ENCODE measurements around the gene TPP1. TPM values are rescaled to one million over a fixed set of nuclear protein-coding genes. Genes with fewer than 3 reads are reported as not detected.

TPP1 gene
- total RNA-seq, 2 donors from 2014 or later = 48.8 to 83.1 TPM

- Histone ChIP-seq H3K9me3 (no peaks in the 10 kb centered on the region), H3K27ac (peak overlapping the region; percentile 76 to 80), H3K4me3 (peak overlapping the region in 1 of 2 donors; percentile 3), H3K4me1 (peaks cover 0 to 37% of the 10 kb centered on the region in 2 donors), H3K36me3 (peaks cover 3% of the 10 kb centered on the region), H3K27me3 (no peaks in the 10 kb centered on the region)
- no peak for TF ChIP-seq CTCF (IDR thresholded peaks at IDR 0.05)
- peak; percentile 71 for DNase-seq (ENCODE audit: low spot score)
Measured at GRCh38 chr11:6646071-6646470, 26.8 kb upstream of the TPP1 start.

- no peak for DNase-seq (ENCODE audit: low spot score)
- no peaks in the 10 kb centered on the region for H3K27me3 ChIP-seq
- H3K4me3 ChIP-seq = no peak overlapping the region
- H3K36me3 ChIP-seq = peaks cover 17% of the 10 kb centered on the region
- H3K4me1 ChIP-seq = peaks cover 0 to 44% of the 10 kb centered on the region in 2 donors
- TF ChIP-seq CTCF (IDR thresholded peaks at IDR 0.05) = no peak
- no peak overlapping the region for H3K27ac ChIP-seq
- H3K9me3 ChIP-seq = no peaks in the 10 kb centered on the region
Measured at GRCh38 chr11:6642957-6643356, 23.7 kb upstream of the TPP1 start.

GRCh38 chr11:6640985-6641701, 21.9 kb upstream of the TPP1 start:
- no peak overlapping the region for H3K27ac ChIP-seq
- TF ChIP-seq CTCF (IDR thresholded peaks at IDR 0.05) = no peak
- no peak overlapping the region for H3K4me3 ChIP-seq
- H3K36me3 ChIP-seq = peaks cover 17% of the 10 kb centered on the region
- DNase-seq (ENCODE audit: low spot score) = no peak
- H3K9me3 ChIP-seq = no peaks in the 10 kb centered on the region
- H3K27me3 ChIP-seq = no peaks in the 10 kb centered on the region
- peaks cover 0 to 44% of the 10 kb centered on the region in 2 donors for H3K4me1 ChIP-seq

GRCh38 chr11:6640036-6640984, 21.1 kb upstream of the TPP1 start:
- TF ChIP-seq CTCF (IDR thresholded peaks at IDR 0.05) = no peak
- no peak overlapping the region for H3K4me3 ChIP-seq
- no peak overlapping the region for H3K27ac ChIP-seq
- DNase-seq (ENCODE audit: low spot score) = no peak
- peaks cover 17% of the 10 kb centered on the region for H3K36me3 ChIP-seq
- H3K27me3 ChIP-seq = no peaks in the 10 kb centered on the region
- H3K9me3 ChIP-seq = no peaks in the 10 kb centered on the region
- H3K4me1 ChIP-seq = peaks cover 0 to 44% of the 10 kb centered on the region in 2 donors

- H3K4me1 ChIP-seq = peaks cover 0 to 57% of the 10 kb centered on the region in 2 donors
- no peak overlapping the region for H3K27ac ChIP-seq
- no peaks in the 10 kb centered on the region for H3K9me3 ChIP-seq
- H3K27me3 ChIP-seq = no peaks in the 10 kb centered on the region
- H3K36me3 ChIP-seq = peaks cover 21% of the 10 kb centered on the region
- no peak overlapping the region for H3K4me3 ChIP-seq
- TF ChIP-seq CTCF (IDR thresholded peaks at IDR 0.05) = no peak
- DNase-seq (ENCODE audit: low spot score) = no peak
Measured at GRCh38 chr11:6638429-6638828, 19.2 kb upstream of the TPP1 start.

Measured in right atrium auricular region (tissue), 2 donors.